ENCODE data around the gene YPEL4.

GRCh38 chr11:57632116-57632515, 17.6 kb downstream of the YPEL4 start:
- TF ChIP-seq, protein P1, sequence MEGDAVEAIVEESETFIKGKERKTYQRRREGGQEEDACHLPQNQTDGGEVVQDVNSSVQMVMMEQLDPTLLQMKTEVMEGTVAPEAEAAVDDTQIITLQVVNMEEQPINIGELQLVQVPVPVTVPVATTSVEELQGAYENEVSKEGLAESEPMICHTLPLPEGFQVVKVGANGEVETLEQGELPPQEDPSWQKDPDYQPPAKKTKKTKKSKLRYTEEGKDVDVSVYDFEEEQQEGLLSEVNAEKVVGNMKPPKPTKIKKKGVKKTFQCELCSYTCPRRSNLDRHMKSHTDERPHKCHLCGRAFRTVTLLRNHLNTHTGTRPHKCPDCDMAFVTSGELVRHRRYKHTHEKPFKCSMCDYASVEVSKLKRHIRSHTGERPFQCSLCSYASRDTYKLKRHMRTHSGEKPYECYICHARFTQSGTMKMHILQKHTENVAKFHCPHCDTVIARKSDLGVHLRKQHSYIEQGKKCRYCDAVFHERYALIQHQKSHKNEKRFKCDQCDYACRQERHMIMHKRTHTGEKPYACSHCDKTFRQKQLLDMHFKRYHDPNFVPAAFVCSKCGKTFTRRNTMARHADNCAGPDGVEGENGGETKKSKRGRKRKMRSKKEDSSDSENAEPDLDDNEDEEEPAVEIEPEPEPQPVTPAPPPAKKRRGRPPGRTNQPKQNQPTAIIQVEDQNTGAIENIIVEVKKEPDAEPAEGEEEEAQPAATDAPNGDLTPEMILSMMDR (IDR thresholded peaks at IDR 0.05): no peak
- TF ChIP-seq ZFX (IDR thresholded peaks at IDR 0.05; ENCODE audit: borderline replicate concordance): no peak

Measured in 22Rv1 (cell line).